Measurements from ENCODE around the gene MGMT. TPM values are rescaled to one million over a fixed set of nuclear protein-coding genes. Genes with fewer than 3 reads are reported as not detected.
A peak's percentile ranks its signal among the peaks of the same experiment; 100 is the strongest.

MGMT gene
- total and polyA plus RNA-seq, 7 experiments from 2014 or later, result 17.6 to 37.1 (median 22.0) TPM

DNA sequence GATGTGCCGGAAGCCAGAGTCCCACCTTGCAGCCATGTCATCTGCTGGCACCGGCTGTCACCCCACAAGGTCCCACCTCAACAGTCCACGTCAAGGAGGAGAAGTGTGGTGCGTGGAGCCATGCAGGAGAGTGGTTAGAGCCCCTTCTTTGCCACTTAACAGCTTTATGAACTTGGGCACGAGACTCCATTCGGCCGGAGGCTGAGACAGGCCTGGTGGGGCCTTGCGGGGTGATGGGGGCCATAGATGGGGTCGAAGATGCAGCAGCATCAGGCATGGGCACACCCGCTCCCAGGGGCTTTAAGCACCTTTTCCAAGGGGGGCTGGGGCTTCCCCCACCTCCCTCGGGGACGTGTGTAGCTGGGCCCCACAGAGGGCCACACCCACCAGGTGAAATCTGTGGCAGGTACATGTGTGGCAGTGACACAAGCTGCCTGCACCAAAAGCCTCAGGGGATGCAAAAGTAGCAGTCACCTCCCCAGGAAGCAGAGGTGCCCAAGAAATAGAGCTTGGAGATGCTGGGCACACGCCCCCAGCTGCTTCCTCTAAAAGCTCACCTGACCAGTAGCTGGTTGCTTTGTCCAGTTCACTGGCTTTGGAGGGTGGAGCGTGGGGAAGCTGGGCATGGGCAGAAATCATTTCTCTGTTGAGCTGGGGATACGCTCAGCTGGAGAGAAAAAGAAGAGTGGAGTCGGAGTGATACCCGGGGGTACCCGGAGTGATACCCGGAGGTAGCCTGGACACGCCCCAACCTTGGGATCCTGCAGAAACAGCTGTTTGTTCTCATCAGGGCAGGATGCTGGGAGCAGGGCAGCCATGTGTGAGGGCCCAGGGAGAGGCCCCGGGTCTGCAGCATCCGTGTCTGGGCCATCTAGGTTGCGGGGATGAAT is 297.2 kb downstream of the MGMT start:
- Histone ChIP-seq H3K27me3 (ENCODE audit: control insufficient read depth in 2 of 2, insufficient read depth in 2 of 2, low read length in 2 of 2) (no peaks in the 10 kb centered on the region), H3K4me3 (ENCODE audit: low read length) (no peak overlapping the region), H3K36me3 (ENCODE audit: control insufficient read depth in 2 of 3, insufficient read depth in 3 of 3, low read length in 3 of 3) (peaks cover 0 to 52% (median 0%) of the 10 kb centered on the region in 3 experiments), H3K9me3 (ENCODE audit: control insufficient read depth in 2 of 3, low read length in 3 of 3) (peaks cover 0 to 6% (median 0%) of the 10 kb centered on the region in 3 experiments), H3K4me1 (ENCODE audit: control insufficient read depth in 2 of 2, insufficient read depth in 2 of 2, low read length in 2 of 2) (no peaks in the 10 kb centered on the region), H3K27ac (ENCODE audit: low read depth, low read length) (no peak overlapping the region)
- peak in 1 of 9 donors; percentile 8 for DNase-seq
- Mint-ChIP-seq H3K27me3 (no peaks in the 10 kb centered on the region), H3K4me1 (no peaks in the 10 kb centered on the region), H3K4me3 (no peak overlapping the region), H3K9me3 (peaks cover 0 to 14% (median 0%) of the 10 kb centered on the region in 11 donors), H3K27ac (no peak overlapping the region), H3K36me3 (peaks cover 0 to 83% (median 50%) of the 10 kb centered on the region in 5 donors)
- CTCF ChIA-PET, result no interaction called here
- intact Hi-C loops (cut with micrococcal nuclease), result no loop called here
- no peak for ATAC-seq
- POLR2A ChIA-PET, result no interaction called here

- H3K27me3 Mint-ChIP-seq, result no peaks in the 10 kb centered on the region
- H3K4me1 Mint-ChIP-seq, result no peaks in the 10 kb centered on the region
- ChIA-PET CTCF (no interaction called here), POLR2A (no interaction called here)
- peaks cover 0 to 82% (median 55%) of the 10 kb centered on the region in 5 donors for H3K36me3 Mint-ChIP-seq
- H3K9me3 Mint-ChIP-seq, result peaks cover 0 to 20% (median 0%) of the 10 kb centered on the region in 11 donors
- H3K27ac Mint-ChIP-seq, result no peak overlapping the region
- Histone ChIP-seq H3K27me3 (ENCODE audit: control insufficient read depth in 2 of 2, insufficient read depth in 2 of 2, low read length in 2 of 2) (no peaks in the 10 kb centered on the region), H3K9me3 (ENCODE audit: control insufficient read depth in 2 of 3, low read length in 3 of 3) (peaks cover 0 to 9% (median 0%) of the 10 kb centered on the region in 3 experiments), H3K4me3 (ENCODE audit: low read length) (no peak overlapping the region), H3K36me3 (ENCODE audit: control insufficient read depth in 2 of 3, insufficient read depth in 3 of 3, low read length in 3 of 3) (peaks cover 0 to 48% (median 0%) of the 10 kb centered on the region in 3 experiments), H3K27ac (ENCODE audit: low read depth, low read length) (no peak overlapping the region), H3K4me1 (ENCODE audit: control insufficient read depth in 2 of 2, insufficient read depth in 2 of 2, low read length in 2 of 2) (no peaks in the 10 kb centered on the region)
- ATAC-seq, result no peak
- no peak overlapping the region for H3K4me3 Mint-ChIP-seq
- DNase-seq, result no peak
- intact Hi-C loops (cut with micrococcal nuclease), result no loop called here
These were observed 298.0 kb downstream of the MGMT start for GRCh38 chr10:129764901-129765663.

- H3K27me3 Mint-ChIP-seq, result no peaks in the 10 kb centered on the region
- H3K27ac Mint-ChIP-seq, result no peak overlapping the region
- Histone ChIP-seq H3K27ac (ENCODE audit: low read depth, low read length) (no peak overlapping the region), H3K9me3 (ENCODE audit: control insufficient read depth in 2 of 3, low read length in 3 of 3) (peaks cover 0 to 9% (median 0%) of the 10 kb centered on the region in 3 experiments), H3K4me1 (ENCODE audit: control insufficient read depth in 2 of 2, insufficient read depth in 2 of 2, low read length in 2 of 2) (no peaks in the 10 kb centered on the region), H3K27me3 (ENCODE audit: control insufficient read depth in 2 of 2, insufficient read depth in 2 of 2, low read length in 2 of 2) (no peaks in the 10 kb centered on the region), H3K36me3 (ENCODE audit: control insufficient read depth in 2 of 3, insufficient read depth in 3 of 3, low read length in 3 of 3) (peaks cover 0 to 42% (median 0%) of the 10 kb centered on the region in 3 experiments), H3K4me3 (ENCODE audit: low read length) (no peak overlapping the region)
- no peaks in the 10 kb centered on the region for H3K4me1 Mint-ChIP-seq
- no peak for ATAC-seq
- no peak overlapping the region for H3K4me3 Mint-ChIP-seq
- H3K9me3 Mint-ChIP-seq, result peaks cover 0 to 27% (median 1%) of the 10 kb centered on the region in 11 donors
- peak in 1 of 9 donors; percentile 15 for DNase-seq
- ChIA-PET CTCF (no interaction called here), POLR2A (no interaction called here)
- peaks cover 0 to 81% (median 54%) of the 10 kb centered on the region in 5 donors for H3K36me3 Mint-ChIP-seq
- intact Hi-C loops (cut with micrococcal nuclease), result no loop called here
These were observed 298.9 kb downstream of the MGMT start for GRCh38 chr10:129765664-129766550.

DNA sequence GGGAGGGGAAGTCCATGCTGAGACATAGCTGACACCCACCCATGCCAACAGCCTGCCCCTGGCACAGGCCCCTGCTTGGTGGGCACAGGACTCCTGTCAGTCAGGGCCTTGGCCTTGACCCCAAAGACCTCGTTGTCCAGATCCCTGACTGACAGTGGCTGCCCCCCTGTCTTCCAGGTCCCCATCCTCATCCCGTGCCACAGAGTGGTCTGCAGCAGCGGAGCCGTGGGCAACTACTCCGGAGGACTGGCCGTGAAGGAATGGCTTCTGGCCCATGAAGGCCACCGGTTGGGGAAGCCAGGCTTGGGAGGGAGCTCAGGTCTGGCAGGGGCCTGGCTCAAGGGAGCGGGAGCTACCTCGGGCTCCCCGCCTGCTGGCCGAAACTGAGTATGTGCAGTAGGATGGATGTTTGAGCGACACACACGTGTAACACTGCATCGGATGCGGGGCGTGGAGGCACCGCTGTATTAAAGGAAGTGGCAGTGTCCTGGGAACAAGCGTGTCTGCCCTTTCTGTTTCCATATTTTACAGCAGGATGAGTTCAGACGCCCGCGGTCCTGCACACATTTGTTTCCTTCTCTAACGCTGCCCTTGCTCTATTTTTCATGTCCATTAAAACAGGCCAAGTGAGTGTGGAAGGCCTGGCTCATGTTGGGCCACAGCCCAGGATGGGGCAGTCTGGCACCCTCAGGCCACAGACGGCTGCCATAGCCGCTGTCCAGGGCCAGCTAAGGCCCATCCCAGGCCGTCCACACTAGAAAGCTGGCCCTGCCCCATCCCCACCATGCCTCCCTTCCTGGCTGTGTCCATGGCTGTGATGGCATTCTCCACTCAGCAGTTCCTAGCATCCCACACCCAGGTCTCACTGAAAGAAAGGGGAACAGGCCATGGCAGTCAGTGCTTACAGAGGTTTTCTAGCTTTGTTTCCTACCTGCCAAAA is 299.8 kb downstream of the MGMT start:
- peaks cover 0 to 2% (median 0%) of the 10 kb centered on the region in 7 donors for H3K4me1 Mint-ChIP-seq
- Histone ChIP-seq H3K36me3 (ENCODE audit: control insufficient read depth in 2 of 3, insufficient read depth in 3 of 3, low read length in 3 of 3) (peaks cover 0 to 32% (median 1%) of the 10 kb centered on the region in 3 experiments), H3K27me3 (ENCODE audit: control insufficient read depth in 2 of 2, insufficient read depth in 2 of 2, low read length in 2 of 2) (no peaks in the 10 kb centered on the region), H3K9me3 (ENCODE audit: control insufficient read depth in 2 of 3, low read length in 3 of 3) (peaks cover 0 to 9% (median 0%) of the 10 kb centered on the region in 3 experiments), H3K27ac (ENCODE audit: low read depth, low read length) (no peak overlapping the region), H3K4me1 (ENCODE audit: control insufficient read depth in 2 of 2, insufficient read depth in 2 of 2, low read length in 2 of 2) (no peaks in the 10 kb centered on the region), H3K4me3 (ENCODE audit: low read length) (no peak overlapping the region)
- no peak overlapping the region for H3K27ac Mint-ChIP-seq
- H3K9me3 Mint-ChIP-seq, result peaks cover 0 to 36% (median 4%) of the 10 kb centered on the region in 11 donors
- intact Hi-C loops (cut with micrococcal nuclease), result no loop called here
- POLR2A ChIA-PET, result no interaction called here
- H3K4me3 Mint-ChIP-seq, result no peak overlapping the region
- H3K36me3 Mint-ChIP-seq, result peaks cover 0 to 81% (median 52%) of the 10 kb centered on the region in 5 donors
- H3K27me3 Mint-ChIP-seq, result no peaks in the 10 kb centered on the region
- ATAC-seq (no peak), DNase-seq (no peak)
- CTCF ChIA-PET, result no interaction called here

DNA sequence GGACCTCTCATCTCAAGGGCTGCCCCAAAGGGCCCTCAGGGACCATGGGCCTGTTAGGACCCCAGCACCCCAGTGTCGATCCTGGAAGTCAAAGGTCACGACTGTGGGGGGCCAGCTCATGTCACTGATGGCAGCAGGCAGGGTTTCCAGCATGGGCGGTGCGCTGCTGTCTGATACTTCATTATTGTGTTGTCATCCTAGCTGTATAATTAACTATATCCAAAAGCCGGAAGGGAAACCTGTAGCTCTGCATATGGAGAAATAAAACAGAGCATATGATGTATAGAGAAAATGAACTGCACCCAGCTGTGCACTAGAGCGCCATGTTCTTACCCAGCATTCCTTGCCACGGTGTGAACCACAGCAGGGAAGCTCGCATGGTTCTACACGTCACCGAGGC is 300.7 kb downstream of the MGMT start:
- H3K9me3 ChIP-seq (ENCODE audit: control insufficient read depth in 2 of 3, low read length in 3 of 3), result peaks cover 0 to 9% (median 0%) of the 10 kb centered on the region in 3 experiments
- CTCF ChIA-PET, result no interaction called here
- no peak for ATAC-seq
- H3K36me3 ChIP-seq (ENCODE audit: control insufficient read depth in 2 of 3, insufficient read depth in 3 of 3, low read length in 3 of 3), result peaks cover 0 to 30% (median 4%) of the 10 kb centered on the region in 3 experiments
- no peaks in the 10 kb centered on the region for H3K4me1 ChIP-seq (ENCODE audit: control insufficient read depth in 2 of 2, insufficient read depth in 2 of 2, low read length in 2 of 2)
- peaks cover 0 to 78% (median 46%) of the 10 kb centered on the region in 5 donors for H3K36me3 Mint-ChIP-seq
- POLR2A ChIA-PET, result no interaction called here
- H3K4me3 Mint-ChIP-seq, result no peak overlapping the region
- no peak overlapping the region for H3K4me3 ChIP-seq (ENCODE audit: low read length)
- H3K27me3 Mint-ChIP-seq, result no peaks in the 10 kb centered on the region
- no peak for DNase-seq
- intact Hi-C loops (cut with micrococcal nuclease), result no loop called here
- H3K27ac ChIP-seq (ENCODE audit: low read depth, low read length), result no peak overlapping the region
- no peak overlapping the region for H3K27ac Mint-ChIP-seq
- no peaks in the 10 kb centered on the region for H3K27me3 ChIP-seq (ENCODE audit: control insufficient read depth in 2 of 2, insufficient read depth in 2 of 2, low read length in 2 of 2)
- H3K9me3 Mint-ChIP-seq, result peaks cover 0 to 39% (median 4%) of the 10 kb centered on the region in 11 donors
- peaks cover 0 to 2% (median 0%) of the 10 kb centered on the region in 7 donors for H3K4me1 Mint-ChIP-seq
